Measurements from ENCODE around the gene C9orf153.
"Not testable (repeated sequence)": the region's sequence is repeated elsewhere in the genome, so short reads cannot be mapped to it uniquely, and the experiment has no call there.

C9orf153 gene

GRCh38 chr9:86190700-86191099 is 68.8 kb downstream of the C9orf153 start:
- not testable (repeated sequence) for DNase-seq (ENCODE audit: low read depth, low spot score)

- DNase-seq (ENCODE audit: low read depth, low spot score): no peak
Measured at GRCh38 chr9:86187121-86187520, 72.3 kb downstream of the C9orf153 start.

- DNase-seq (ENCODE audit: low read depth, low spot score): no peak
Measured at GRCh38 chr9:86186696-86187095, 72.8 kb downstream of the C9orf153 start.

- DNase-seq (ENCODE audit: low read depth, low spot score): no peak
Measured at GRCh38 chr9:86185872-86186271, 73.6 kb downstream of the C9orf153 start.

GRCh38 chr9:86184138-86184524 is 75.3 kb downstream of the C9orf153 start:
- no peak for DNase-seq (ENCODE audit: low read depth, low spot score)

GRCh38 chr9:86183229-86184137 is 76.0 kb downstream of the C9orf153 start:
- DNase-seq (ENCODE audit: low read depth, low spot score): no peak

- no peak for DNase-seq (ENCODE audit: low read depth, low spot score)
Measured at GRCh38 chr9:86181379-86182315, 77.8 kb downstream of the C9orf153 start.

GRCh38 chr9:86178503-86178902 is 81.0 kb downstream of the C9orf153 start:
- no peak for DNase-seq (ENCODE audit: low read depth, low spot score)

- no peak for DNase-seq (ENCODE audit: low read depth, low spot score)
Measured at GRCh38 chr9:86177995-86178394, 81.5 kb downstream of the C9orf153 start.

- no peak for DNase-seq (ENCODE audit: low read depth, low spot score)
Measured at GRCh38 chr9:86176468-86176867, 83.0 kb downstream of the C9orf153 start.

- no peak for DNase-seq (ENCODE audit: low read depth, low spot score)
Measured at GRCh38 chr9:86175743-86176456, 83.6 kb downstream of the C9orf153 start.

- no peak for DNase-seq (ENCODE audit: low read depth, low spot score)
Measured at GRCh38 chr9:86175223-86175622, 84.2 kb downstream of the C9orf153 start.
